ENCODE results near the gene UBE2Q2. TPM values are rescaled to one million over a fixed set of nuclear protein-coding genes. Genes with fewer than 3 reads are reported as not detected.

UBE2Q2 gene
- total RNA-seq, 2 experiments from 2014 or later, result 29.3 to 33.5 TPM

DNA sequence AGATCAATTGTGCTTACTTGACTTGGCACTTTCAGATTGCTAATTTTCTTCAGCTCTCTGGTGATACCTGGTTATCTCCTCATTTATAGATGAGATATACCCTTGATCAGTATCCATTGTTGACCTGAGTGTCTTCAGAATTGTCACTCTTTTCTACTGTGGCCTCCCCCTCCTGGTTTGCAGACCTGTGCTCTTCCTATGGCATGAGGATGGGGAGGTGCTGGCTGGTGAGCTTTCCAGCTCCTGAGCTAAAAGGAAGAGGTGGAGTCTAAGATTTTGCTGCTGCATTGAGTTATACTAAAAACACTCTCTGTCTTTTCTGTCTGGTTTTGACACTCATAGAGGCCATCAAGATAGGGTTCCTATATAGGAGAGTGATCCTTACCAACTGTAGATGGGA, 23.7 kb downstream of the UBE2Q2 start:
- Histone ChIP-seq H3K4me1 (ENCODE audit: insufficient read depth, low read length) (no peaks in the 10 kb centered on the region), H3K27me3 (ENCODE audit: control insufficient read depth in 1 of 2, insufficient read depth in 2 of 2, low read length in 2 of 2) (no peaks in the 10 kb centered on the region), H3K36me3 (ENCODE audit: insufficient read depth, low read length) (peaks cover 36% of the 10 kb centered on the region), H3K27ac (ENCODE audit: low read depth in 1 of 2, low read length in 2 of 2) (no peak overlapping the region), H3K4me3 (ENCODE audit: low read length) (no peak overlapping the region), H3K9me3 (ENCODE audit: control insufficient read depth in 1 of 2, insufficient read depth in 1 of 2, low read length in 2 of 2) (no peaks in the 10 kb centered on the region)
- intact Hi-C loops (cut with DNase I, micrococcal nuclease), result no loop called here
- H3K9me3 Mint-ChIP-seq, result no peaks in the 10 kb centered on the region
- ChIA-PET POLR2A (interaction anchor here (0.7 to 1.2 kb wide), 2 partner anchors 22 to 25 kb away, joined by 3 read pairs; no protein-coding TSS in a partner anchor), CTCF (no interaction called here)
- TF ChIP-seq, protein P1, sequence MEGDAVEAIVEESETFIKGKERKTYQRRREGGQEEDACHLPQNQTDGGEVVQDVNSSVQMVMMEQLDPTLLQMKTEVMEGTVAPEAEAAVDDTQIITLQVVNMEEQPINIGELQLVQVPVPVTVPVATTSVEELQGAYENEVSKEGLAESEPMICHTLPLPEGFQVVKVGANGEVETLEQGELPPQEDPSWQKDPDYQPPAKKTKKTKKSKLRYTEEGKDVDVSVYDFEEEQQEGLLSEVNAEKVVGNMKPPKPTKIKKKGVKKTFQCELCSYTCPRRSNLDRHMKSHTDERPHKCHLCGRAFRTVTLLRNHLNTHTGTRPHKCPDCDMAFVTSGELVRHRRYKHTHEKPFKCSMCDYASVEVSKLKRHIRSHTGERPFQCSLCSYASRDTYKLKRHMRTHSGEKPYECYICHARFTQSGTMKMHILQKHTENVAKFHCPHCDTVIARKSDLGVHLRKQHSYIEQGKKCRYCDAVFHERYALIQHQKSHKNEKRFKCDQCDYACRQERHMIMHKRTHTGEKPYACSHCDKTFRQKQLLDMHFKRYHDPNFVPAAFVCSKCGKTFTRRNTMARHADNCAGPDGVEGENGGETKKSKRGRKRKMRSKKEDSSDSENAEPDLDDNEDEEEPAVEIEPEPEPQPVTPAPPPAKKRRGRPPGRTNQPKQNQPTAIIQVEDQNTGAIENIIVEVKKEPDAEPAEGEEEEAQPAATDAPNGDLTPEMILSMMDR (IDR thresholded peaks at IDR 0.05), result no peak
- ATAC-seq (ENCODE audit: poor library complexity), result no peak
- H3K36me3 Mint-ChIP-seq (ENCODE audit: low read depth), result peaks cover 88% of the 10 kb centered on the region
- no peak for DNase-seq
- no peaks in the 10 kb centered on the region for H3K27me3 Mint-ChIP-seq
- no peak overlapping the region for H3K4me3 Mint-ChIP-seq
- no peak overlapping the region for H3K27ac Mint-ChIP-seq
- peaks cover 49% of the 10 kb centered on the region for H3K4me1 Mint-ChIP-seq (ENCODE audit: low read depth)

DNA sequence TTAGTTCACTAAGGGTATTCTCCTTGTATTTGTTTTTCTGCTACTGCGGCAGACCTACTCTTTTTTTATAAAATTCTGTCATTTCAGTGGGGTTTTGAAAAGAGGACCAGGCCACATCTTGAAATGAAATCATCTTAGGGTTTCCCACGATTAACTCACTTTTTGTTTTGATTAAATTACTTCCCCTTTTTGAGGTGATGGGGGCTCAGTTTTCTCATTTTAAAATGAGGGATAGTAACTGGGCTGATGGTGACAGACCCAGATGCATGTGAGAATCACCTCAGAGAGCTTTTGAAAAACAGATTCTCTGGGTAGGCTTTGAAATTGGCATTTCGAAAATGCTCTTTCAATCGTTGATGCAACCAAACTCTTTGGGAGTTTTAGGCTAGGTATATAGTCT, 24.2 kb downstream of the UBE2Q2 start:
- peaks cover 88% of the 10 kb centered on the region for H3K36me3 Mint-ChIP-seq (ENCODE audit: low read depth)
- ChIA-PET POLR2A (interaction anchor here (1.2 kb wide), 1 partner anchor 23 kb away, joined by 3 read pairs; no protein-coding TSS in a partner anchor), CTCF (no interaction called here)
- H3K27ac ChIP-seq (ENCODE audit: low read depth in 1 of 2, low read length in 2 of 2), result no peak overlapping the region
- no peak overlapping the region for H3K27ac Mint-ChIP-seq
- H3K27me3 Mint-ChIP-seq, result no peaks in the 10 kb centered on the region
- no peaks in the 10 kb centered on the region for H3K9me3 ChIP-seq (ENCODE audit: control insufficient read depth in 1 of 2, insufficient read depth in 1 of 2, low read length in 2 of 2)
- TF ChIP-seq, protein P1 (IDR thresholded peaks at IDR 0.05), result no peak
- no peaks in the 10 kb centered on the region for H3K9me3 Mint-ChIP-seq
- no peak overlapping the region for H3K4me3 ChIP-seq (ENCODE audit: low read length)
- no peaks in the 10 kb centered on the region for H3K4me1 ChIP-seq (ENCODE audit: insufficient read depth, low read length)
- H3K4me1 Mint-ChIP-seq (ENCODE audit: low read depth), result peaks cover 48% of the 10 kb centered on the region
- H3K4me3 Mint-ChIP-seq, result no peak overlapping the region
- intact Hi-C loops (cut with DNase I, micrococcal nuclease), result no loop called here
- DNase-seq (no peak), ATAC-seq (ENCODE audit: poor library complexity) (no peak)
- peaks cover 33% of the 10 kb centered on the region for H3K36me3 ChIP-seq (ENCODE audit: insufficient read depth, low read length)
- no peaks in the 10 kb centered on the region for H3K27me3 ChIP-seq (ENCODE audit: control insufficient read depth in 1 of 2, insufficient read depth in 2 of 2, low read length in 2 of 2)

DNA sequence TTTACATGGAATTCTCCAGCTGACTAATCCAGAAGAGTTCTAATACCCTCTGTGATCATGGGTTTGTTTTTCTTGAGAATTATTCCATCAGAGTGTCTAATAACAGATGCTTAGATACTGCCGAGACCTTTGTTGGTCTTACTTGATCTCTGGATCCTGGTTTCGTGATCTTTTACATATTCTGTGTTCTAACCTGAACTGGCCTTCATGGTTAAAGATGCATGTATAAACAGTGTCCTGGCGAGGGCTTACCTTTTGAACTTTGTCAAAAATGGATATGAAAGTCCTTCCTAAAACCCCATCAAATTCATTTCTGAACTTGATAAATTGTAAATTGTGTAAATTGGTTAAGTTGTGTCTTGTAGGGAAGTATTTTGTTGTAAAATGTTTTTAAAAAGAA, 24.8 kb downstream of the UBE2Q2 start:
- peaks cover 88% of the 10 kb centered on the region for H3K36me3 Mint-ChIP-seq (ENCODE audit: low read depth)
- POLR2A ChIA-PET, result no interaction called here
- Histone ChIP-seq H3K27ac (ENCODE audit: low read depth in 1 of 2, low read length in 2 of 2) (no peak overlapping the region), H3K36me3 (ENCODE audit: insufficient read depth, low read length) (peaks cover 27% of the 10 kb centered on the region), H3K9me3 (ENCODE audit: control insufficient read depth in 1 of 2, insufficient read depth in 1 of 2, low read length in 2 of 2) (no peaks in the 10 kb centered on the region), H3K27me3 (ENCODE audit: control insufficient read depth in 1 of 2, insufficient read depth in 2 of 2, low read length in 2 of 2) (no peaks in the 10 kb centered on the region), H3K4me1 (ENCODE audit: insufficient read depth, low read length) (no peaks in the 10 kb centered on the region), H3K4me3 (ENCODE audit: low read length) (no peak overlapping the region)
- DNase-seq (no peak), ATAC-seq (ENCODE audit: poor library complexity) (no peak)
- H3K4me3 Mint-ChIP-seq, result no peak overlapping the region
- no peaks in the 10 kb centered on the region for H3K9me3 Mint-ChIP-seq
- peaks cover 44% of the 10 kb centered on the region for H3K4me1 Mint-ChIP-seq (ENCODE audit: low read depth)
- no peak overlapping the region for H3K27ac Mint-ChIP-seq
- CTCF ChIA-PET, result no interaction called here
- no peaks in the 10 kb centered on the region for H3K27me3 Mint-ChIP-seq
- intact Hi-C loops (cut with DNase I, micrococcal nuclease), result no loop called here
- TF ChIP-seq, protein P1 (IDR thresholded peaks at IDR 0.05), result no peak
